Upper lobe of right lung (tissue), 1 donor: ENCODE measurements around the gene TRIM38. TPM values are rescaled to one million over a fixed set of nuclear protein-coding genes. Genes with fewer than 3 reads are reported as not detected.

ENCODE experiments used
- ATAC-seq: fragments of 200-7000 bp; cut with Tn5 transposase; one replicate; pipeline ENCODE4 v1.9.1; 2020; ENCODE audit warnings: mild to moderate bottlenecking, moderate library complexity
- DNase-seq: peaks from one replicate; pipeline ENCODE4 v3.0.0-alpha.2; 2020
- H3K27ac ChIP-seq: fragments of 200-600 bp; one replicate; pipeline ENCODE4 v1.8.0; 2022
- H3K27me3 ChIP-seq: fragments of 200-600 bp; one replicate; pipeline ENCODE4 v1.8.0; 2022; ENCODE audit warnings: mild to moderate bottlenecking
- H3K36me3 ChIP-seq: fragments of 200-600 bp; one replicate; pipeline ENCODE4 v1.8.0; 2022
- H3K4me1 ChIP-seq: fragments of 200-600 bp; one replicate; pipeline ENCODE4 v1.8.0; 2022
- H3K4me3 ChIP-seq: fragments of 200-600 bp; one replicate; pipeline ENCODE4 v1.8.0; 2022; ENCODE audit warnings: mild to moderate bottlenecking
- H3K9me3 ChIP-seq: fragments of 200-600 bp; one replicate; pipeline ENCODE4 v1.8.0; 2022
- intact Hi-C: fragments of 100-400 bp; cut with DNase I; formaldehyde crosslinking; loops from one replicate; pipeline ENCODE4 v1.11.0; 2022
- total RNA-seq: library from RNA; stranded (reverse); fragmentation: NEBNext Ultra II Directional; extraction: Animal tissue kit (Norgen Biotek cat#: 25700); gene quantifications from one replicate; pipeline ENCODE4 v1.2.1, GENCODE V29; 2021
- TF ChIP-seq, protein P1 (sequence below): fragments of 200-600 bp; IDR thresholded peaks from one replicate; pipeline ENCODE4 v1.8.0; 2022; ENCODE audit warnings: antibody characterized with exemption
- donor health status: DM: no; HTN: yes; CAD: no; lungs with severe emphysema.

Gene TRIM38
- total RNA-seq, 1 donor from 2014 or later, result 18.0 TPM

DNA sequence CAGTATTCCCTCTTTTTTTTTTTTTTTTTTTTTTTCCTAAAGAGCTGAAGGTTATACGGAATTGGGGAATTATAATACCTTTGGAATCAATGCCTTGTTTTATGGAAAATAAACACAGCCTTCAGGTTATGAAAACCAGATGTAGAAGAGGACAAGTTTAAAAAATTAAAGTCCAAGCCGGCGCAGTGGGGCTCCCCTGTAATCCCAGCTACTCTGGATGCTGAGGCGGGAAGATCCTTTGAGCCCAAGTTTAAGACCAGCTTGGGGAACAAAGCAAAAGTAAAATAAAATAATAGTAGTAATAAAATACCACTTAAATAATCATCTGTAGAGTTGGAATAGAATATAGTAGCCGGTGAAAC, 57.3 kb downstream of the TRIM38 start:
- ATAC-seq (no peak), DNase-seq (no peak)
- H3K27ac ChIP-seq, result peak overlapping the region; percentile 96
- peak overlapping the region; percentile 56 for H3K4me3 ChIP-seq
- no peaks in the 10 kb centered on the region for H3K9me3 ChIP-seq
- no peaks in the 10 kb centered on the region for H3K36me3 ChIP-seq
- intact Hi-C loops, result no loop called here
- TF ChIP-seq, protein P1, sequence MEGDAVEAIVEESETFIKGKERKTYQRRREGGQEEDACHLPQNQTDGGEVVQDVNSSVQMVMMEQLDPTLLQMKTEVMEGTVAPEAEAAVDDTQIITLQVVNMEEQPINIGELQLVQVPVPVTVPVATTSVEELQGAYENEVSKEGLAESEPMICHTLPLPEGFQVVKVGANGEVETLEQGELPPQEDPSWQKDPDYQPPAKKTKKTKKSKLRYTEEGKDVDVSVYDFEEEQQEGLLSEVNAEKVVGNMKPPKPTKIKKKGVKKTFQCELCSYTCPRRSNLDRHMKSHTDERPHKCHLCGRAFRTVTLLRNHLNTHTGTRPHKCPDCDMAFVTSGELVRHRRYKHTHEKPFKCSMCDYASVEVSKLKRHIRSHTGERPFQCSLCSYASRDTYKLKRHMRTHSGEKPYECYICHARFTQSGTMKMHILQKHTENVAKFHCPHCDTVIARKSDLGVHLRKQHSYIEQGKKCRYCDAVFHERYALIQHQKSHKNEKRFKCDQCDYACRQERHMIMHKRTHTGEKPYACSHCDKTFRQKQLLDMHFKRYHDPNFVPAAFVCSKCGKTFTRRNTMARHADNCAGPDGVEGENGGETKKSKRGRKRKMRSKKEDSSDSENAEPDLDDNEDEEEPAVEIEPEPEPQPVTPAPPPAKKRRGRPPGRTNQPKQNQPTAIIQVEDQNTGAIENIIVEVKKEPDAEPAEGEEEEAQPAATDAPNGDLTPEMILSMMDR, result no peak
- H3K27me3 ChIP-seq, result no peaks in the 10 kb centered on the region
- peaks cover 15% of the 10 kb centered on the region for H3K4me1 ChIP-seq

DNA sequence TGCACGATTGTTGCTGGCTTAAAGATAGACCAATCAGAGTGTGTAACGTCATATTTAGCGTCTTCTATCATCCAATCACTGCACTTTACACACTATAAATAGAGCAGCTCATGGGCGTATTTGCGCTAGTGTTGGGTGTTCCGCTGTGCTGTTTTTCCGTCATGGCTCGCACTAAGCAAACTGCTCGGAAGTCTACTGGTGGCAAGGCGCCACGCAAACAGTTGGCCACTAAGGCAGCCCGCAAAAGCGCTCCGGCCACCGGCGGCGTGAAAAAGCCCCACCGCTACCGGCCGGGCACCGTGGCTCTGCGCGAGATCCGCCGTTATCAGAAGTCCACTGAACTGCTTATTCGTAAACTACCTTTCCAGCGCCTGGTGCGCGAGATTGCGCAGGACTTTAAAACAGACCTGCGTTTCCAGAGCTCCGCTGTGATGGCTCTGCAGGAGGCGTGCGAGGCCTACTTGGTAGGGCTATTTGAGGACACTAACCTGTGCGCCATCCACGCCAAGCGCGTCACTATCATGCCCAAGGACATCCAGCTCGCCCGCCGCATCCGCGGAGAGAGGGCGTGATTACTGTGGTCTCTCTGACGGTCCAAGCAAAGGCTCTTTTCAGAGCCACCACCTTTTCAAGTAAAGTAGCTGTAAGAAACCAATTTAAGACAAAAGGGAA, 57.9 kb downstream of the TRIM38 start:
- TF ChIP-seq, protein P1, result no peak
- ATAC-seq (peak; percentile 80), DNase-seq (peak; percentile 84)
- intact Hi-C loops, result no loop called here
- no peaks in the 10 kb centered on the region for H3K27me3 ChIP-seq
- no peaks in the 10 kb centered on the region for H3K9me3 ChIP-seq
- H3K36me3 ChIP-seq, result no peaks in the 10 kb centered on the region
- H3K27ac ChIP-seq, result peak overlapping the region; percentile 96
- H3K4me1 ChIP-seq, result peaks cover 15% of the 10 kb centered on the region
- H3K4me3 ChIP-seq, result peak overlapping the region; percentile 56

DNA sequence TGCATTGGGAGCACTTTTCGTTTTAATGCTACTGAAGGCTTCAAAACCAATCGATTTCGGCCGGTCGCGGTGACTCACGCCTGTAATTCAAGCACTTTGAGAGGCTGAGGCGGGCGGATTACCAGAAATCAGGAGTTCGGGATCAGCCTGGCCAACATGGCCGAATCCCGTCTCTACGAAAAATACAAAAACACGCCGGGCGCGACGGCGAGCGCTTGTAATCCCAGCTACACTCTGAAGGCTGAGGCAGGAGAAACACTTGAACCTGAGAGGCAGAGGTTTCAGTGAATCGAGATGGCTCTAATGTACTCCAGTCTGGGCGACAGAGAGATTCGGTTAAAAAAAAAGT, 58.4 kb downstream of the TRIM38 start:
- peak overlapping the region; percentile 56 for H3K4me3 ChIP-seq
- ATAC-seq (peak; percentile 31), DNase-seq (peak; percentile 84)
- no peaks in the 10 kb centered on the region for H3K36me3 ChIP-seq
- TF ChIP-seq, protein P1, result no peak
- H3K27me3 ChIP-seq, result no peaks in the 10 kb centered on the region
- H3K4me1 ChIP-seq, result peaks cover 19% of the 10 kb centered on the region
- no peaks in the 10 kb centered on the region for H3K9me3 ChIP-seq
- H3K27ac ChIP-seq, result peak overlapping the region; percentile 96
- intact Hi-C loops, result no loop called here

DNA sequence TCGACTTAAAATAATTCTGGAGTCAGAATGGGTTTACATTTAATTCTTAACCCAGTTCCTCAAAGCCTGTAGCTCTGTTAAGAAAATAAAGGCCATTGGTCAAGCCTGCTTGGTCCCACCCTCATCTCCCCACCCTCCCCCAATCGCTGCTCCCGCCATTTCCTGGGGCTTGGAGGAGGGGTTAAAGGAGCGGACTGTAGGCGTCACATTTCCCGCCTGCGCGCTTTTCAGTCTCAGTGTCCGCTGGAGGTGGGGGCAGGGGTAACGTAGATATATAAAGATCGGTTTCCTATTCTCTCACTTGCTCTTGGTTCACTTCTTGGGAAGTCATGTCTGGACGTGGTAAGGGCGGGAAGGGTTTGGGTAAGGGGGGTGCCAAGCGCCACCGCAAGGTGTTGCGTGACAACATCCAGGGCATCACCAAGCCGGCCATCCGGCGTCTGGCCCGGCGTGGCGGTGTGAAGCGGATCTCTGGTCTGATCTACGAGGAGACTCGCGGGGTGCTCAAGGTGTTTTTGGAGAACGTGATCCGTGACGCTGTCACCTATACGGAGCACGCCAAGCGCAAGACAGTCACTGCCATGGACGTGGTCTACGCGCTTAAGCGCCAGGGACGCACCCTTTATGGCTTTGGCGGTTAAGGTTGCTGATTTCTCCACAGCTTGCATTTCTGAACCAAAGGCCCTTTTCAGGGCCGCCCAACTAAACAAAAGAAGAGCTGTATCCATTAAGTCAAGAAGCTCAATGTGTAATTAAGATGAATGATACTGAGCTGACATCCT, 58.9 kb downstream of the TRIM38 start:
- intact Hi-C loops, result no loop called here

DNA sequence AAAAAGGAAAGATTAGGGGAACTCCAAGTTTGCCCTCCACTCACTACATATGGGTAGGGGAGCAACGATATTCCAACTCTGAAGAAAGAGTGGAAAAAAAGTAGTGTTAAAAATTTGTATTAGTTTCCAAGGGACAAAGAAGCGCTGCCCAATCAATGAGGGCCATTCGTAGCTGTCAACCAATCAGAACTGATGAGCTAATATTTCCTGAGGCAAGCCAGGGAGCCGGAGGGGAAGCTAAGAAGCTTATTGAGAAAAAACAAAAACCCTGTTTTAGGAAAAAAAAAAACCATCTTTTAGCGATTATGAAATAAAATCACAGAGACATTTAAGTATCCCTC, 59.5 kb downstream of the TRIM38 start:
- H3K4me1 ChIP-seq, result peaks cover 16% of the 10 kb centered on the region
- DNase-seq (no peak), ATAC-seq (peak; percentile 20)
- peak overlapping the region; percentile 96 for H3K27ac ChIP-seq
- H3K9me3 ChIP-seq, result no peaks in the 10 kb centered on the region
- intact Hi-C loops, result no loop called here
- TF ChIP-seq, protein P1, result no peak
- H3K36me3 ChIP-seq, result no peaks in the 10 kb centered on the region
- peak overlapping the region; percentile 56 for H3K4me3 ChIP-seq
- H3K27me3 ChIP-seq, result no peaks in the 10 kb centered on the region

More for the DNA sequence above, 58.9 kb downstream of the TRIM38 start:
- DNase-seq (peak; percentile 95), ATAC-seq (peak; percentile 89)
- no peaks in the 10 kb centered on the region for H3K36me3 ChIP-seq
- no peaks in the 10 kb centered on the region for H3K9me3 ChIP-seq
- H3K27me3 ChIP-seq, result no peaks in the 10 kb centered on the region
- peak overlapping the region; percentile 56 for H3K4me3 ChIP-seq
- peak overlapping the region; percentile 96 for H3K27ac ChIP-seq
- peaks cover 20% of the 10 kb centered on the region for H3K4me1 ChIP-seq
- TF ChIP-seq, protein P1, result no peak
